Nephron progenitor cell (in vitro differentiated cells): ENCODE data around the gene COL24A1.
"Not testable (repeated sequence)": the region's sequence is repeated elsewhere in the genome, so short reads cannot be mapped to it uniquely, and the experiment has no call there.

ENCODE experiments used
- DNase-seq: peaks from one replicate; pipeline ENCODE4 v3.0.0; 2021
- H3K27ac Mint-ChIP-seq: 2 replicates; pipeline ENCODE4 v1.8.0; 2021; ENCODE audit warnings: mild to moderate bottlenecking, moderate library complexity, mixed read lengths
- H3K27me3 Mint-ChIP-seq: 2 replicates; pipeline ENCODE4 v1.8.0; 2021; ENCODE audit warnings: mild to moderate bottlenecking, low read depth, mixed read lengths; ENCODE audit not compliant: poor library complexity
- H3K36me3 Mint-ChIP-seq: 2 replicates; pipeline ENCODE4 v1.8.0; 2021; ENCODE audit warnings: low read depth, mixed read lengths
- H3K4me1 Mint-ChIP-seq: 2 replicates; pipeline ENCODE4 v1.8.0; 2021; ENCODE audit warnings: mixed read lengths
- H3K4me3 Mint-ChIP-seq: 2 replicates; pipeline ENCODE4 v1.8.0; 2021; ENCODE audit warnings: mild to moderate bottlenecking, moderate library complexity, mixed read lengths
- H3K9me3 Mint-ChIP-seq: 2 replicates; pipeline ENCODE4 v1.8.0; 2021; ENCODE audit warnings: mild to moderate bottlenecking, moderate library complexity, mixed read lengths
- CTCF ChIP-seq: fragments of 200-600 bp; sonication (generic); IDR thresholded peaks from 2 replicates; pipeline ENCODE4 v1.5.0; 2021; ENCODE audit warnings: antibody characterized with exemption

Gene COL24A1

GRCh38 chr1:86114236-86114635 is 42.3 kb downstream of the COL24A1 start:
- no peak for TF ChIP-seq CTCF
- Mint-ChIP-seq H3K27me3 (peaks cover 3% of the 10 kb centered on the region), H3K9me3 (peaks cover 4% of the 10 kb centered on the region), H3K4me3 (no peak overlapping the region), H3K4me1 (peaks cover 7% of the 10 kb centered on the region), H3K36me3 (no peaks in the 10 kb centered on the region), H3K27ac (no peak overlapping the region)
- no peak for DNase-seq

- H3K36me3 Mint-ChIP-seq, H3K27ac Mint-ChIP-seq, H3K4me3 Mint-ChIP-seq, H3K27me3 Mint-ChIP-seq, DNase-seq, H3K9me3 Mint-ChIP-seq, H3K4me1 Mint-ChIP-seq: not testable (repeated sequence)
Observed at GRCh38 chr1:86111590-86111989, 45.0 kb downstream of the COL24A1 start.

- no peak for TF ChIP-seq CTCF
- peaks cover 7% of the 10 kb centered on the region for H3K27me3 Mint-ChIP-seq
- no peak overlapping the region for H3K27ac Mint-ChIP-seq
- no peak overlapping the region for H3K4me3 Mint-ChIP-seq
- no peaks in the 10 kb centered on the region for H3K9me3 Mint-ChIP-seq
- peaks cover 7% of the 10 kb centered on the region for H3K4me1 Mint-ChIP-seq
- H3K36me3 Mint-ChIP-seq, result no peaks in the 10 kb centered on the region
- DNase-seq, result no peak
Observed at GRCh38 chr1:86110451-86111129, 46.0 kb downstream of the COL24A1 start.

- H3K4me1 Mint-ChIP-seq, result no peaks in the 10 kb centered on the region
- H3K27me3 Mint-ChIP-seq, result peaks cover 16% of the 10 kb centered on the region
- no peak overlapping the region for H3K4me3 Mint-ChIP-seq
- TF ChIP-seq CTCF, result no peak
- no peak overlapping the region for H3K27ac Mint-ChIP-seq
- no peaks in the 10 kb centered on the region for H3K36me3 Mint-ChIP-seq
- H3K9me3 Mint-ChIP-seq, result no peaks in the 10 kb centered on the region
- no peak for DNase-seq
Observed at GRCh38 chr1:86105533-86105866, 51.1 kb downstream of the COL24A1 start.

- no peak for TF ChIP-seq CTCF
- H3K27me3 Mint-ChIP-seq, result peaks cover 16% of the 10 kb centered on the region
- H3K4me1 Mint-ChIP-seq, result no peaks in the 10 kb centered on the region
- H3K36me3 Mint-ChIP-seq, result no peaks in the 10 kb centered on the region
- no peak overlapping the region for H3K4me3 Mint-ChIP-seq
- H3K9me3 Mint-ChIP-seq, result no peaks in the 10 kb centered on the region
- no peak for DNase-seq
- H3K27ac Mint-ChIP-seq, result no peak overlapping the region
Observed at GRCh38 chr1:86104606-86105532, 51.7 kb downstream of the COL24A1 start.

GRCh38 chr1:86101616-86102015 is 55.0 kb downstream of the COL24A1 start:
- Mint-ChIP-seq H3K4me1 (no peaks in the 10 kb centered on the region), H3K36me3 (no peaks in the 10 kb centered on the region), H3K4me3 (no peak overlapping the region), H3K9me3 (no peaks in the 10 kb centered on the region), H3K27ac (no peak overlapping the region), H3K27me3 (peaks cover 25% of the 10 kb centered on the region)
- no peak for DNase-seq
- no peak for TF ChIP-seq CTCF
